Measurements from ENCODE around the gene CAMTA1. TPM values are rescaled to one million over a fixed set of nuclear protein-coding genes. Genes with fewer than 3 reads are reported as not detected.
A peak's percentile ranks its signal among the peaks of the same experiment; 100 is the strongest.
"Not testable (repeated sequence)": the region's sequence is repeated elsewhere in the genome, so short reads cannot be mapped to it uniquely, and the experiment has no call there.

Gene CAMTA1
- total RNA-seq, 2 donors from 2014 or later: 109 to 128 TPM

- no peak for DNase-seq
- peak; percentile 40 to 71 for ATAC-seq
- intact Hi-C loops (cut with DNase I): no loop called here
Observed at GRCh38 chr1:7586031-7586941, 801.0 kb downstream of the CAMTA1 start.

DNA sequence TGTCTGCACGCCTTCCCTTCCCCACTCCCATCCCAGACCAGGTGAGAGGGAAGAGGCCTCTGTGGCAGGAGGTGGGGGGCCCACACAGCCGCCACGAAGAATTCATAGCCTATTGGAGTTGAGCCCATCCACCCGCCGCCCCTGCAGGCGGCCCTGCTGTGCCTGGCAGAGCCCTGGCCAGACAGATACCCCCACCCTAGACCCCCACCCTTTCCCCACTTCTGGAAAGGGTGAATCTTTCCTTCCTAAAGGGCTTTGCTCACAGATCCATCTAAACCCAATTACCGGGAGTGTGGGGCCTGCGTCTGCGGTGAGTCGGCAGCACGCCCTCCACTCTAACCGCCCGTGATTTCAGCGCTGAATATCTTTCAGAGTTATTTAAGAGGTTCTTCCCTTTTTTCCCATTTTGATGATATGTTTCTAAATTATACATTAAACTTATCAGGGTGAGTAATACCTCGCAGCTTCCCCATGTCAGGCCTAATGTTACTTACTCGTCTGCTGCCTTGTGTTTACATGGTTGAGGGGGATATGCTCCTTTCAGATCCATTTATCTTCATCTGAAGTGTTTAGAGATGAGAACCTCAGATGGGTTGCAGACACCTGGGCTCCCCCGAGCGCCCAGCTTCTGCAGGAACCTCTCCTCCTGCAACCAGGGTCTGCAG is 802.0 kb downstream of the CAMTA1 start:
- ATAC-seq (no peak), DNase-seq (no peak)
- intact Hi-C loops (cut with DNase I): no loop called here

DNA sequence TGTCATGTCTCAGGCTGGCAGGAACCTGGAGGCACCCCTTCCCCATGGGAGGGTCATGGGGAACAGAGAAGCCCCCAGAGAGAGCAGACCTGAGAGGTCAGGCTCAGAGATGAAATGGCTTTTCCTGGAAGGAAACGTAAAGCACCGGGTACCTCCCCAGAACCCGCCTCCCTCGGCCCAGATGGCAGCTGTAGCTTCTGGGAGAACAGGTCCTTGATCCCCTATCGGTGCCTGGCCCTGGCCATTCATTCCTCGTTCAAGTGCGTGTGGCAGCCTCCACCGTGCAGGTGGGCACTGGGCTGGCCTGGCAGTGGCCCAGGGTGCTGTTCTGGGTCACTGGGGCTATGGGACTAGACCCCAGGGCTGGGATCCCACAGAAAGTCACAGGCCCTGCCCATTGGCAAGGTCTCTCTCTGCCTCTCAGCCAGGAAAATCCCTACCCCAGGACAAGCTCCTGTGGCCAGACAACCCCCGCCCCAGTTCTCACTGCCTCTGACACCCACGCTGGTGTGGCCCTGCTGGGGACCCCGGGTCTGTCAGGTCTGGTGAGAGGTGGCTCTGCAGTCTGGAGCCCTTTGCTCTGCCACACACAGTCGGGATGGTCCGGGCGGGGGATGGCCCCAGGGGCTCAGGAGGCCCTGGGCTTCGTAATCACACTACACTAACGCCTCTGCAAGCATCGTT is 802.7 kb downstream of the CAMTA1 start:
- ATAC-seq (peak; percentile 12 to 27), DNase-seq (no peak)
- intact Hi-C loops (cut with DNase I): no loop called here

GRCh38 chr1:7588457-7588827 is 803.2 kb downstream of the CAMTA1 start:
- DNase-seq (no peak), ATAC-seq (no peak)
- intact Hi-C loops (cut with DNase I): no loop called here

GRCh38 chr1:7589080-7589735 is 804.0 kb downstream of the CAMTA1 start:
- intact Hi-C loops (cut with DNase I): no loop called here
- ATAC-seq: no peak
- no peak for DNase-seq

- ATAC-seq (no peak), DNase-seq (no peak)
- intact Hi-C loops (cut with DNase I): no loop called here
Observed at GRCh38 chr1:7589774-7590425, 804.6 kb downstream of the CAMTA1 start.

GRCh38 chr1:7590426-7590790 is 805.2 kb downstream of the CAMTA1 start:
- ATAC-seq (no peak), DNase-seq (peak; percentile 4)
- intact Hi-C loops (cut with DNase I): no loop called here

DNA sequence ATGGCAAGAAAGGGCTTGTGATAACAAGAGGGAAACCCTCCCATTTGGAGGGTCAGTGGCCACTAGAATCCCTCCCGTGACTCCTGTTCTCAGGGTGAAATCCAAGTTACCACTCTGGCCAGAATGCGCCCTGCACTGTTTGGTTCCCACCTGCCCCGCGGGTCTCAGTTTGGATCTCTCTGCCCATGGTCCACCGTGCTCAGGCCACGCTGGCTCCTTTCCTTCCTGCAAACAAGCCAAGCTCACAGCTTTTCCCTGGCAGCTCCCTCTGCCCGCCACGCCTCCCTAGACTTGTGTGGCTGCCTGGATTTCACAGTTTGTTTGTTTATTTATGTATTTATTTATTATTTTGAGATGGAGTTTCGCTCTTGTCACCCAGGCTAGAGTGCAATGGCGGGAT is 806.3 kb downstream of the CAMTA1 start:
- intact Hi-C loops (cut with DNase I): no loop called here
- DNase-seq (no peak), ATAC-seq (no peak)

- intact Hi-C loops (cut with DNase I): no loop called here
- ATAC-seq: no peak
- DNase-seq: no peak
Observed at GRCh38 chr1:7592120-7592798, 807.0 kb downstream of the CAMTA1 start.

DNA sequence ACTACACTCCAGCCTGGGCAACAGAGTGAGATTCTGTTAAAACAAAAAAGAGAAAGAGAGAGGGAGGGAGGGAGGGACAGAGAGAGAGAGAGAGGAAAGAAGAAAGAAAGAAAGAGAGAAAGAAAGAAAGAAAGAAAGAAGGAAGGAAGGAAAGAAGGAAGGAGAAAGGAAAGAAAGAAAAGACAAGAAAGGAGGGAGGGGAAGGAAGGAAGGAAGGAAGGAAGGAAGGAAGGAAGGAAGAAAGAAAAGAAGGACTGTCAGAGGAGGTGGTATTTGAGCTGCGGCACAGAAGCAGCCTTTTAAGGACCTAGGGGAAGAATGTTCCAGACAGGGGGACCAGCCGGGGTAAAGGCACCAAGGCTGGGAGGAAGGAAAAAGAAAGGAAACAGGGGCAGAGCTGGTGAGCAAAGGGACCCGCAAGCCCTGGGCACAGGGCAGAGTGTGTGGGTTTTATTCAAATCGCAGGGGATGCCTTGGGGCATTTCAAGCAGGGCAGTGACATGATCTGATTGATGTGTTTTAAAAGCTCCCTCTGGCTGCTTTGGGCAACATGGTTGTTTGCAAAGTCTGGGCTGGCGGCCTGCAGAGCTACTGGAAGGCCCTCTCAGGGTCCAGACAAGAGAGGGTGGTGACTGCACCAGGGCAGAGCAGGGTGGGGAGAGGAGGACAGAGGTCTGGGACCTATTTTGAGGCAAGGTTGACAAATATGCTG is 808.9 kb downstream of the CAMTA1 start:
- no peak for ATAC-seq
- no peak for DNase-seq
- intact Hi-C loops (cut with DNase I): no loop called here

DNA sequence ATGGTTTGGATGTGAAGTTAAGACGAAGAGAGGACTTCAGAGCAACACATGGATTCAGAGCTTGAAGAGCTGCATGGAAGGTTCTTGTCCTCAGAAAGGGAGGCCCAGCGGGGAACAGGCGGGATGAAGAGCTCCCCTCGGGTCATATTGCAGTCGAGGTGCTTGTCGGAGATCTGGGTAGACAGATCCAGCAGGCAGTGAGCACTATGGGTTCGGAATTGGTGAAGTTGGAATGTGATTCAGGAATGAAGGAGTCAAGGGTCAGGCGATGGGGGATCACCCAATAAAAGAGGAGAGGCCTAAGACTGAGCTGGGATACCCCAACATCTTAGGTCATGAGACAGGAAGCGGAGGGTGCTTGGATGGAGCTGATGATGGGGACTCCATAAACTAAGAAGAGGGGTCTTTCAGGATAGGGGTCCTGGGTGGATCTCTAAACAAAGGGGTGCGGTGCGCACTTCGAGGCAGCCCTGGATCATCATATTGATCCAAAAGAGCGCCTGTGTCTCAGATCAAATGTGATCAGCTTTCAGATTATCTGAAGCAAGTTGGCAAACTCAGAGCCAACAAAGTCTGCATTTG is 809.6 kb downstream of the CAMTA1 start:
- ATAC-seq (no peak), DNase-seq (no peak)
- intact Hi-C loops (cut with DNase I): no loop called here

- DNase-seq (peak; percentile 6), ATAC-seq (no peak)
- intact Hi-C loops (cut with DNase I): no loop called here
Observed at GRCh38 chr1:7595336-7595735, 810.1 kb downstream of the CAMTA1 start.

DNA sequence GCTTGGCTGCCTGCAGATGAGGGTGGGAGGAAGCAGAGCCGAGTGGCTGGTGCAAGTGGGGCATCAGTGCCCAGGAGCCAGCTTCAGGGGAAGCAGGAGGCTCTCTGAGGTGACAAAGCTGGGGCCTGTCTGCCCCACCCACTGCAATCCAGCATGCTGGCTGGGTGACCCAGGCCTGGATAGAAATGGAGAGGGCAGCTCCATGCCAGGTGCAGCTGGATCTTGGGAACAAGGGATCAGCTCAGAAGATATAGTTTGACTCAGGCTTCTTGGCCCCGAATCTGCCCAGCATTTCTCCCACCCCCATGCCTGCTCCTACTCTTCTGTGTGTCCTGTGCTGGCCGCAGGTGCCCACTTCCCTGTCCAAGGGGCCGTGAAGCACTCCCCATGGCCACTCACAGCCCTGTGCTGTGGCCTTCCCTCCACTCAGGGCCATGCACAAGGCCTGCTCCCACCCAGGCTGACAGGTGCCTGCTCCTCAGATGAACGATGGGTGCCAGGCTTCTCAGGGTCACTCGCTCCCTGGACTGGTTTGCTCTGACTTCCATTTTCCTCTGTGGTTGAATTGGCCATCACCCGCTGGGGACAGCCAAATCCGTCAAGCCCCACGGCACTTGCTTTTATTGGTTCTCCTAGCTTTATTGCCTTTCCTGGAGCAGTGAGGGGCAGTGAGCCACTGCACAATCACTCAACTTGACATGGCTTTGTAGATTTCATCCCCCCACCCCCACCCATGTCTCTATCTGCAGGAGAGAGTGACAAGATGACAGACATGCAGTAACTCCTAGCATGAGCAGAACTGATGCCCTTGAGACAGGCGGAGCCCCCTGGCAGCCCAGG is 811.1 kb downstream of the CAMTA1 start:
- no peak for DNase-seq
- no peak for ATAC-seq
- intact Hi-C loops (cut with DNase I): no loop called here

DNA sequence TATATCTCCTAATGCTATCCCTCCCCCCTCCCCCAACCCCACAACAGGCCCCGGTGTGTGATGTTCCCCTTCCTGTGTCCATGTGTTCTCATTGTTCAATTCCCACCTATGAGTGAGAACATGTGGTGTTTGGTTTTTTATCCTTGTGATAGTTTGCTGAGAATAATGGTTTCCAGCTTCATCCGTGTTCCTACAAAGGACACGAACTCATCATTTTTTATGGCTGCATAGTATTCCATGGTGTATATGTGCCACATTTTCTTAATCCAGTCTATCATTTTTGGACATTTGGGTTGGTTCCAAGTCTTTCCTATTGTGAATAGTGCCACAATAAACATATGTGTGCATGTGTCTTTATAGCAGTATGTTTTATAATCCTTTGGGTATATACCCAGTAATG is 812.8 kb downstream of the CAMTA1 start:
- ATAC-seq: not testable (repeated sequence)

GRCh38 chr1:7604906-7605305 is 819.7 kb downstream of the CAMTA1 start:
- DNase-seq; intact Hi-C loops (cut with DNase I); ATAC-seq: not testable (repeated sequence)

More for the DNA sequence above, 812.8 kb downstream of the CAMTA1 start:
- intact Hi-C loops (cut with DNase I); DNase-seq: not testable (repeated sequence)

- no peak for DNase-seq
- intact Hi-C loops (cut with DNase I): no loop called here
- ATAC-seq: no peak
Observed at GRCh38 chr1:7606096-7606495, 820.8 kb downstream of the CAMTA1 start.

- DNase-seq: no peak
- no peak for ATAC-seq
- intact Hi-C loops (cut with DNase I): no loop called here
Observed at GRCh38 chr1:7607097-7607496, 821.8 kb downstream of the CAMTA1 start.
